ENCODE data around the gene VGF.

- TF ChIP-seq, protein P1, sequence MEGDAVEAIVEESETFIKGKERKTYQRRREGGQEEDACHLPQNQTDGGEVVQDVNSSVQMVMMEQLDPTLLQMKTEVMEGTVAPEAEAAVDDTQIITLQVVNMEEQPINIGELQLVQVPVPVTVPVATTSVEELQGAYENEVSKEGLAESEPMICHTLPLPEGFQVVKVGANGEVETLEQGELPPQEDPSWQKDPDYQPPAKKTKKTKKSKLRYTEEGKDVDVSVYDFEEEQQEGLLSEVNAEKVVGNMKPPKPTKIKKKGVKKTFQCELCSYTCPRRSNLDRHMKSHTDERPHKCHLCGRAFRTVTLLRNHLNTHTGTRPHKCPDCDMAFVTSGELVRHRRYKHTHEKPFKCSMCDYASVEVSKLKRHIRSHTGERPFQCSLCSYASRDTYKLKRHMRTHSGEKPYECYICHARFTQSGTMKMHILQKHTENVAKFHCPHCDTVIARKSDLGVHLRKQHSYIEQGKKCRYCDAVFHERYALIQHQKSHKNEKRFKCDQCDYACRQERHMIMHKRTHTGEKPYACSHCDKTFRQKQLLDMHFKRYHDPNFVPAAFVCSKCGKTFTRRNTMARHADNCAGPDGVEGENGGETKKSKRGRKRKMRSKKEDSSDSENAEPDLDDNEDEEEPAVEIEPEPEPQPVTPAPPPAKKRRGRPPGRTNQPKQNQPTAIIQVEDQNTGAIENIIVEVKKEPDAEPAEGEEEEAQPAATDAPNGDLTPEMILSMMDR (IDR thresholded peaks at IDR 0.05): no peak
- TF ChIP-seq ZFX (IDR thresholded peaks at IDR 0.05; ENCODE audit: borderline replicate concordance): no peak
Measured at GRCh38 chr7:101173752-101174244, 8.4 kb upstream of the VGF start.
